ENCODE measurements around the gene MARCHF3.

MARCHF3 gene

GRCh38 chr5:127012916-127013315, 17.4 kb downstream of the MARCHF3 start:
- Histone ChIP-seq H3K27ac (no peak overlapping the region), H3K79me2 (ENCODE audit: insufficient read depth, low read depth) (no peaks in the 10 kb centered on the region), H3K4me2 (no peak overlapping the region), H3K9ac (no peak overlapping the region), H3K4me3 (IDR thresholded peaks at IDR 0.05; ENCODE audit: insufficient read depth, low read depth, low read length) (no peak overlapping the region), H3K27me3 (ENCODE audit: insufficient read depth, low read depth) (no peaks in the 10 kb centered on the region), H3K36me3 (ENCODE audit: insufficient read depth) (no peaks in the 10 kb centered on the region), H3K4me1 (ENCODE audit: low read depth, poor library complexity, severe bottlenecking) (peaks cover 5% of the 10 kb centered on the region), H2AFZ (ENCODE audit: low read depth) (no peak overlapping the region), H4K20me1 (ENCODE audit: insufficient read depth) (no peaks in the 10 kb centered on the region)
- TF ChIP-seq CTCF (conservative IDR thresholded peaks at IDR 0.05; ENCODE audit: low read depth, low read length), result no peak

GRCh38 chr5:127011961-127012644, 18.3 kb downstream of the MARCHF3 start:
- H3K4me2 ChIP-seq, result no peak overlapping the region
- H3K79me2 ChIP-seq (ENCODE audit: insufficient read depth, low read depth), result no peaks in the 10 kb centered on the region
- no peaks in the 10 kb centered on the region for H3K27me3 ChIP-seq (ENCODE audit: insufficient read depth, low read depth)
- no peak overlapping the region for H3K9ac ChIP-seq
- no peaks in the 10 kb centered on the region for H4K20me1 ChIP-seq (ENCODE audit: insufficient read depth)
- no peak overlapping the region for H3K27ac ChIP-seq
- H3K36me3 ChIP-seq (ENCODE audit: insufficient read depth), result no peaks in the 10 kb centered on the region
- no peak overlapping the region for H3K4me3 ChIP-seq (IDR thresholded peaks at IDR 0.05; ENCODE audit: insufficient read depth, low read depth, low read length)
- TF ChIP-seq CTCF (conservative IDR thresholded peaks at IDR 0.05; ENCODE audit: low read depth, low read length), result no peak
- peaks cover 5% of the 10 kb centered on the region for H3K4me1 ChIP-seq (ENCODE audit: low read depth, poor library complexity, severe bottlenecking)
- no peak overlapping the region for H2AFZ ChIP-seq (ENCODE audit: low read depth)

GRCh38 chr5:127011153-127011552, 19.2 kb downstream of the MARCHF3 start:
- Histone ChIP-seq H3K9ac (no peak overlapping the region), H3K4me2 (no peak overlapping the region), H2AFZ (ENCODE audit: low read depth) (no peak overlapping the region), H3K27ac (no peak overlapping the region), H3K4me3 (IDR thresholded peaks at IDR 0.05; ENCODE audit: insufficient read depth, low read depth, low read length) (no peak overlapping the region), H4K20me1 (ENCODE audit: insufficient read depth) (no peaks in the 10 kb centered on the region), H3K27me3 (ENCODE audit: insufficient read depth, low read depth) (no peaks in the 10 kb centered on the region), H3K4me1 (ENCODE audit: low read depth, poor library complexity, severe bottlenecking) (peaks cover 5% of the 10 kb centered on the region), H3K79me2 (ENCODE audit: insufficient read depth, low read depth) (no peaks in the 10 kb centered on the region), H3K36me3 (ENCODE audit: insufficient read depth) (no peaks in the 10 kb centered on the region)
- no peak for TF ChIP-seq CTCF (conservative IDR thresholded peaks at IDR 0.05; ENCODE audit: low read depth, low read length)

- TF ChIP-seq CTCF (conservative IDR thresholded peaks at IDR 0.05; ENCODE audit: low read depth, low read length), result no peak
- H3K27ac ChIP-seq, result no peak overlapping the region
- H3K79me2 ChIP-seq (ENCODE audit: insufficient read depth, low read depth), result no peaks in the 10 kb centered on the region
- no peak overlapping the region for H3K4me2 ChIP-seq
- H3K36me3 ChIP-seq (ENCODE audit: insufficient read depth), result no peaks in the 10 kb centered on the region
- H2AFZ ChIP-seq (ENCODE audit: low read depth), result no peak overlapping the region
- H3K4me3 ChIP-seq (IDR thresholded peaks at IDR 0.05; ENCODE audit: insufficient read depth, low read depth, low read length), result no peak overlapping the region
- no peaks in the 10 kb centered on the region for H3K27me3 ChIP-seq (ENCODE audit: insufficient read depth, low read depth)
- no peak overlapping the region for H3K9ac ChIP-seq
- H3K4me1 ChIP-seq (ENCODE audit: low read depth, poor library complexity, severe bottlenecking), result peaks cover 5% of the 10 kb centered on the region
- no peaks in the 10 kb centered on the region for H4K20me1 ChIP-seq (ENCODE audit: insufficient read depth)
Observed at GRCh38 chr5:127010362-127010761, 20.0 kb downstream of the MARCHF3 start.
